GM20000 (cell line): ENCODE data around the gene FAM114A1.
"Not testable (repeated sequence)": the region's sequence is repeated elsewhere in the genome, so short reads cannot be mapped to it uniquely, and the experiment has no call there.

Source experiments
- DNase-seq: peaks from one replicate; pipeline ENCODE4 v3.0.0; 2012; ENCODE audit warnings: low spot score
- TF ChIP-seq, protein P1 (sequence below): IDR thresholded peaks from 2 replicates; pipeline ENCODE4 v1.5.1; 2012; ENCODE audit warnings: mild to moderate bottlenecking, control low read depth; ENCODE audit errors: extremely low read depth, missing control alignments

Gene FAM114A1

DNA sequence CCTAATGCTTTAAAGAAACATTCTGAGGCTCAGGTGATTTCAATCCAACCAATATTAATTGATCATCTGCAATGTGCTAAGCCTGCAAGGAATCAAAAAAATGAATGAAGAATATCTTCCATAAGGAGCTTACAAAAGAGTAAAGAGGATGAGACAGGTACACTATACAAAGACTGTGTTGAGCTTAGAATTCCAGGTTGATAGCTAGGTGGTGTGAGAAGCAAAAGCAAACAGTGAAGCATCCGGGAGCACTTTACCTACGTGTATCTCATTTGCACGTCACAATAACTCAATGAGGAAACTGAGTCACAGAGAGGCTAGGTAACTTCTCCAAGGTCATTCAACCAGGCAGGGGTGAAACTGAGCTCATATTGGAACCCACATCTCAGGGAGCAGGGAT, 37.1 kb downstream of the FAM114A1 start:
- DNase-seq = no peak
- TF ChIP-seq, protein P1, sequence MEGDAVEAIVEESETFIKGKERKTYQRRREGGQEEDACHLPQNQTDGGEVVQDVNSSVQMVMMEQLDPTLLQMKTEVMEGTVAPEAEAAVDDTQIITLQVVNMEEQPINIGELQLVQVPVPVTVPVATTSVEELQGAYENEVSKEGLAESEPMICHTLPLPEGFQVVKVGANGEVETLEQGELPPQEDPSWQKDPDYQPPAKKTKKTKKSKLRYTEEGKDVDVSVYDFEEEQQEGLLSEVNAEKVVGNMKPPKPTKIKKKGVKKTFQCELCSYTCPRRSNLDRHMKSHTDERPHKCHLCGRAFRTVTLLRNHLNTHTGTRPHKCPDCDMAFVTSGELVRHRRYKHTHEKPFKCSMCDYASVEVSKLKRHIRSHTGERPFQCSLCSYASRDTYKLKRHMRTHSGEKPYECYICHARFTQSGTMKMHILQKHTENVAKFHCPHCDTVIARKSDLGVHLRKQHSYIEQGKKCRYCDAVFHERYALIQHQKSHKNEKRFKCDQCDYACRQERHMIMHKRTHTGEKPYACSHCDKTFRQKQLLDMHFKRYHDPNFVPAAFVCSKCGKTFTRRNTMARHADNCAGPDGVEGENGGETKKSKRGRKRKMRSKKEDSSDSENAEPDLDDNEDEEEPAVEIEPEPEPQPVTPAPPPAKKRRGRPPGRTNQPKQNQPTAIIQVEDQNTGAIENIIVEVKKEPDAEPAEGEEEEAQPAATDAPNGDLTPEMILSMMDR = no peak

DNA sequence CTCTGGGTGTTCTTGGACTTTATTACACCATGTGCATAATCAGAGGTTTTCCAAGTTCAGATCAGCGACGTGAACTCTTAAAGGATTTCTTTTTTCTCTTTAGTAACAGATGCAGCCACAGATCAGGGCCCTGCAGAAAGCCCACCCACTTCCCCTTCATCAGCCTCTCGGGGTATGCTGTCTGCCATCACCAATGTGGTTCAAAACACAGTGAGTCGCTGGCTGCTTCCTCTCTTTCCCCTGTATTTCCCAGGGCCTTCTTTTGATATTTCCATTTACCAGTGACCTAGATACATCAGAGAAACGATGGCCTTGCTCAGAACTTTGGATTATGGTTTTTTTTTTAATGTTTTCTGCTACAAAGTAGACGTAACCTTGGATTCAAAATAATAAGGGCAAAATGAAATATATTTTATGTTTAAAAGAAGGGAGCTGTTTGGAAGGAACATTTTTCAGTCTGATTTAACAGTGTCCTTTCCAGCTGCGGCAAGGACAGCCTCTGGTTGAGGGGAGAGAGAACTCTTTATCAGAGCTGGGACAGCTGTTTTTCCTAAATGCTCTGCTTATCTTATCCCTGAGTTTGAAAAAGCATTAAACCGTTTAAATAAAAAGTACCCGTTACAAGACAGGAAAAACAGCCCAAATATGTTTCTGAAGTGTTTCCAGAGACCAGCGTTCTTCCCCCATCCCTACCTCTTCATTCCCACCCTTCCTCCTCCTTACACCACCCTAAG, 38.2 kb downstream of the FAM114A1 start:
- TF ChIP-seq, protein P1 = no peak
- no peak for DNase-seq

DNA sequence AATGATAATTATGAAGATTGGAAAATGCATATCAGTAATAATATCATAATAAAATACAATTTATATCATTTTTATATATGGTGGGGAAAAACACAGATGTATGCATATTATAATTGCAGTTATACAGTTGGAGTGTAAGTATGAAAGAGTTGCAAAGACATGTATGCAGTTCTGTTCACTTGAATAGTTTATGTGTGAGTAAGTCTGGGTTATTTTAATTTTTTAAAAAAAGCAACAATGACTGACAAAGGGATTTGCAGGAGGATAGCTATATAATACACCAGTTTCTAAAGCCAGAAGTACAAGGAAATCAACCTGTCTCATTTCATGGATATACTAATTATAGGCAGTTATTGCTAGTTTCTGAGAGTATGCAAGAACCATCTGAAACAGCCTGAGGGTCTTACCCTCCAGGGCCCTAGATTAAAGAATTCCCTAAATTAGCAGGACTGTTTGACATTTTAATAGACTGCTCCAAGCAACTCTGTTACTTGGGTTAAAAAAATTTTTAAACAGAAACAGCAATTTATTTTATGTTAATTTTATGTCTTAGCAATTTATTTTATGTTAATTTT, 40.2 kb downstream of the FAM114A1 start:
- TF ChIP-seq, protein P1 = no peak
- DNase-seq = no peak

DNA sequence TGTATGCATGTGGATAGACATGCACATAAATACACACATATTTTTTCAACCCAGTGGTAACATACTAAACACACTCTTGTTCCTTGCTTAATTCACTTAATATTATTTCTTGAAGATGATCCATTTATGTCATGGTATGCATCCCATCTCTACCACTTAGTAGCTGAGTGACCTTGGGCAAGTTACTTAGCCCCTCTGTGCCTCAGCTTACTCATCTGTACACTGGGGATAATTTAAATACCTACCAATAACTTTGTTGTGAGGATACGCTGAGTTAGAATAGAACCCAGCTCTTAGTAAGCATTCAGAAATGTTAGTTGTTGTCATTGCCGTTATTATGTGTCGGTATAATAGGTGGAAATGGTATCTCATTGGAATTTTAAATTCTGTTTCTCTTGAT, 41.4 kb downstream of the FAM114A1 start:
- DNase-seq = no peak
- TF ChIP-seq, protein P1 = no peak

DNA sequence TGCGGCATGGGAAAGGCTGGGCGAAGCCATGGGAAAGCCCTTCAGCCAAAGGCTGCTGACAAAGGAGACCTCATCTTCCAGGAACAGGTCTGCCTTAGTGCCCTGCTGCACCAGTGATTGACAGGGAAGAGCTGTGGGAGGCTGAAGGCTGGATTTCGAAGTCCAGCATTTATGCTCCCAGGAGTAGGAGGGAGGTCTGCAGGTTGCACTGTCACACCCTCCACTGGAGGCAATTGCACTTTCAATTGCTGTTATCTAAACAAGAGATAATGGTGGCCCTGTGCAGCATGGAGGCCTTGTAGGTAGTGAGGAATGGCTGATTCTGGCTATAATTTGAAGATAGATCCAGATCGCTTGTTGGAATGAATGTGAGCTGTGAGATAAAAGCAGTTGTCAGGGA, 43.7 kb downstream of the FAM114A1 start:
- TF ChIP-seq, protein P1 = no peak
- DNase-seq = no peak

DNA sequence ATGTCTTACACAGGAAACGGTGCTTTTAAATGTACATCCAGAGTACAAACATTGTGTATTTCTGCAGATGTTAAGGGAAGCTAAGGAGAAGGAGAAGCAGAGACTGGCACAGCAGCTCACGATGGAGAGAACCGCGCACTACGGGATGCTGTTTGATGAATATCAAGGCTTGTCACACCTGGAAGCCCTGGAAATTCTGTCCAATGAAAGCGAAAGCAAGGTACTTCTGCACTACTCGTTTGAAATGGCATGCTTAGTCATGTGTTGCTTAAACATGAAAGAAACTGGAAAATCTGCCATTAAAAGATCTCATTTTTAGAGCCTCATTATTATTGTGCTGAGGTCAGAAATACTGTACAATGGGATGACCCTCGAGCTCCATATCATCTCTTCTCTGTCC, 47.2 kb downstream of the FAM114A1 start:
- no peak for DNase-seq
- TF ChIP-seq, protein P1 = no peak

DNA sequence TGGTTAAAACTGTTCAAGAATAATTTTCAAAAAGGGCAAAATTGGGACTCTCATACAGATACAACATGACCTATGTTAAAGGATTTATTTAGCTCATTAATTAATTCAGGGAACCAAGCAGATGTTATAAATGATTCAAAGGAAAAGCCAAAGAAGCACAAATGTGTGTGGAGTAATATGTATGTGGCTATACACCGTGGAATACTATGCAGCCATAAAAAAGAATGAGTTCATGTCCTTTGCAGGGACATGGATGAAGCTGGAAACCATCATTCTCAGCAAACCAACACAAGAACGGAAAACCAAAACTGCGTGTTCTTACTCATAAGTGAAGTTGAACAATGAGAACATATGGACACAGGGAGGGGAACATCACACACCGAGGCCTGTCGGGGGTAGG, 48.7 kb downstream of the FAM114A1 start:
- DNase-seq = not testable (repeated sequence)
